IPS DF 6.9 (cell line): ENCODE results near the gene CCDC78.

ENCODE experiments used
- DNase-seq: peaks from one replicate; pipeline ENCODE4 v3.0.0-alpha.2; 2013; ENCODE audit warnings: low read depth, low spot score
- H3K27ac ChIP-seq: one replicate; pipeline ENCODE4 v1.5.1; 2013; ENCODE audit warnings: low read length, control low read depth
- H3K27me3 ChIP-seq: 2 replicates; pipeline ENCODE4 v1.6.1; 2013; ENCODE audit warnings: mild to moderate bottlenecking, low read length; ENCODE audit not compliant: control insufficient read depth, insufficient read depth
- H3K36me3 ChIP-seq: 2 replicates; pipeline ENCODE4 v1.6.1; 2013; ENCODE audit warnings: low read length; ENCODE audit not compliant: control insufficient read depth, insufficient read depth
- H3K4me1 ChIP-seq: 2 replicates; pipeline ENCODE4 v1.6.1; 2013; ENCODE audit warnings: low read length; ENCODE audit not compliant: control insufficient read depth, insufficient read depth
- H3K4me3 ChIP-seq: 2 replicates; pipeline ENCODE4 v1.5.1; 2013; ENCODE audit warnings: mild to moderate bottlenecking, low read length
- H3K9me3 ChIP-seq: 2 replicates; pipeline ENCODE4 v1.6.1; 2013; ENCODE audit warnings: low read length, inconsistent platforms; ENCODE audit not compliant: control insufficient read depth, insufficient read depth
- WGBS: extraction: QIAGEN DNeasy Blood & Tissue Kit; methylation state at CpG from one replicate; pipeline ENCODE4 v1.1.7; 2013; ENCODE audit warnings: mixed read lengths, missing lambda C conversion rate; ENCODE audit not compliant: insufficient read length, insufficient coverage; 5-methylcytosine and 5-hydroxymethylcytosine counted together

CCDC78 gene

GRCh38 chr16:729768-730665 is 3.8 kb upstream of the CCDC78 start:
- DNase-seq: no peak
- H3K36me3 ChIP-seq: peaks cover 8% of the 10 kb centered on the region; the same call in 1 of the 2 replicates
- H3K9me3 ChIP-seq: no peaks in the 10 kb centered on the region
- no peaks in the 10 kb centered on the region for H3K27me3 ChIP-seq
- peaks cover 3% of the 10 kb centered on the region; the same call in 1 of the 2 replicates for H3K4me1 ChIP-seq
- H3K27ac ChIP-seq: no peak overlapping the region
- H3K4me3 ChIP-seq: no peak overlapping the region
- WGBS: no CpG with 5 or more reads among the region's 37 CpGs

GRCh38 chr16:728890-729744 is 2.9 kb upstream of the CCDC78 start:
- H3K27ac ChIP-seq: no peak overlapping the region
- WGBS: no CpG with 5 or more reads among the region's 55 CpGs
- no peak for DNase-seq
- H3K36me3 ChIP-seq: 0 out of 2 replicates have a peak, but pooled peaks cover 3% of the 10 kb centered on the region
- no peaks in the 10 kb centered on the region for H3K9me3 ChIP-seq
- no peaks in the 10 kb centered on the region for H3K27me3 ChIP-seq
- peaks cover 3% of the 10 kb centered on the region; the same call in 1 of the 2 replicates for H3K4me1 ChIP-seq
- peak overlapping the region; percentile 51; the same call in 1 of the 2 replicates for H3K4me3 ChIP-seq

GRCh38 chr16:728131-728889 is 2.1 kb upstream of the CCDC78 start:
- Histone ChIP-seq H3K4me3 (peak overlapping the region; percentile 51; the same call in 1 of the 2 replicates), H3K36me3 (no peaks in the 10 kb centered on the region), H3K27ac (no peak overlapping the region), H3K27me3 (no peaks in the 10 kb centered on the region), H3K9me3 (no peaks in the 10 kb centered on the region), H3K4me1 (peaks cover 3% of the 10 kb centered on the region; the same call in 1 of the 2 replicates)
- no CpG with 5 or more reads among the region's 80 CpGs for WGBS
- DNase-seq: no peak

GRCh38 chr16:727291-727977 is 1.2 kb upstream of the CCDC78 start:
- WGBS: no CpG with 5 or more reads among the region's 61 CpGs
- H3K27ac ChIP-seq: no peak overlapping the region
- no peaks in the 10 kb centered on the region for H3K36me3 ChIP-seq
- peak overlapping the region; percentile 51 for H3K4me3 ChIP-seq
- no peak for DNase-seq
- no peaks in the 10 kb centered on the region for H3K9me3 ChIP-seq
- peaks cover 3% of the 10 kb centered on the region; the same call in 1 of the 2 replicates for H3K4me1 ChIP-seq
- no peaks in the 10 kb centered on the region for H3K27me3 ChIP-seq

GRCh38 chr16:726188-726437 is 130 bp downstream of the CCDC78 start:
- no CpG with 5 or more reads among the region's 9 CpGs for WGBS
- Histone ChIP-seq H3K4me1 (peaks cover 3% of the 10 kb centered on the region; the same call in 1 of the 2 replicates), H3K36me3 (no peaks in the 10 kb centered on the region), H3K27me3 (no peaks in the 10 kb centered on the region), H3K9me3 (no peaks in the 10 kb centered on the region), H3K27ac (no peak overlapping the region), H3K4me3 (no peak overlapping the region)
- DNase-seq: no peak

- no peak for DNase-seq
- no peaks in the 10 kb centered on the region for H3K27me3 ChIP-seq
- H3K36me3 ChIP-seq: no peaks in the 10 kb centered on the region
- H3K4me1 ChIP-seq: peaks cover 3% of the 10 kb centered on the region; the same call in 1 of the 2 replicates
- no peak overlapping the region for H3K27ac ChIP-seq
- H3K9me3 ChIP-seq: no peaks in the 10 kb centered on the region
- no peak overlapping the region for H3K4me3 ChIP-seq
- no CpG with 5 or more reads among the region's 23 CpGs for WGBS
Measured at GRCh38 chr16:725463-726187, 618 bp downstream of the CCDC78 start.

- no peak overlapping the region for H3K27ac ChIP-seq
Measured at GRCh38 chr16:725041-725376, 1.2 kb downstream of the CCDC78 start.

GRCh38 chr16:724188-725040 is 1.8 kb downstream of the CCDC78 start:
- no peaks in the 10 kb centered on the region for H3K36me3 ChIP-seq
- DNase-seq: no peak
- no peak overlapping the region for H3K4me3 ChIP-seq
- H3K4me1 ChIP-seq: peaks cover 7% of the 10 kb centered on the region
- no peaks in the 10 kb centered on the region for H3K27me3 ChIP-seq
- no peak overlapping the region for H3K27ac ChIP-seq
- H3K9me3 ChIP-seq: no peaks in the 10 kb centered on the region
- WGBS: no CpG with 5 or more reads among the region's 29 CpGs

More at GRCh38 chr16:725041-725376, 1.2 kb downstream of the CCDC78 start:
- Histone ChIP-seq H3K4me3 (no peak overlapping the region), H3K4me1 (peaks cover 5% of the 10 kb centered on the region), H3K36me3 (no peaks in the 10 kb centered on the region), H3K27me3 (no peaks in the 10 kb centered on the region), H3K9me3 (no peaks in the 10 kb centered on the region)
- WGBS: no CpG with 5 or more reads among the region's 7 CpGs
- no peak for DNase-seq

- H3K9me3 ChIP-seq: no peaks in the 10 kb centered on the region
- H3K27me3 ChIP-seq: no peaks in the 10 kb centered on the region
- H3K27ac ChIP-seq: no peak overlapping the region
- no peaks in the 10 kb centered on the region for H3K36me3 ChIP-seq
- H3K4me1 ChIP-seq: peaks cover 7% of the 10 kb centered on the region
- no CpG with 5 or more reads among the region's 9 CpGs for WGBS
- H3K4me3 ChIP-seq: no peak overlapping the region
- DNase-seq: no peak
Measured at GRCh38 chr16:723695-724094, 2.5 kb downstream of the CCDC78 start.
